Body of pancreas (tissue), 4 donors: ENCODE data around the gene ZNF565.

Experiments used
- CTCF ChIP-seq, 7 experiments: fragments of 450-650 bp in 4 of 7; fragments of 200-600 bp in 3 of 7; sonication (generic) in 3 of 7; IDR thresholded peaks; one replicate each; pipeline ENCODE4 v1.5.1; 2016 to 2019; ENCODE audit warnings: antibody characterized with exemption in 7 of 7
- POLR2A ChIP-seq, 3 donors: fragments of 450-650 bp; IDR thresholded peaks; one replicate each; pipeline ENCODE4 v1.6.1; 2016; ENCODE audit warnings: antibody characterized with exemption in 3 of 3, mild to moderate bottlenecking in 2 of 3

GRCh38 chr19:36139120-36139472 lies 75.4 kb downstream of the ZNF565 start:
- TF ChIP-seq CTCF (IDR thresholded peaks at IDR 0.05) (no peak), POLR2A (IDR thresholded peaks at IDR 0.05) (no peak)
